Retinal pigment epithelial cell (primary cell): ENCODE results near the gene CASP8AP2.
A peak's percentile ranks its signal among the peaks of the same experiment; 100 is the strongest.
"Not testable (repeated sequence)": the region's sequence is repeated elsewhere in the genome, so short reads cannot be mapped to it uniquely, and the experiment has no call there.

ENCODE experiments used
- DNase-seq: peaks from one replicate; pipeline ENCODE4 v3.0.0-alpha.2; 2010; ENCODE audit warnings: low read depth
- H3K4me3 ChIP-seq: 2 replicates; pipeline ENCODE4 v1.5.1; 2011; ENCODE audit warnings: mild to moderate bottlenecking, low read length, control low read depth, moderate library complexity
- CTCF ChIP-seq: conservative IDR thresholded peaks from 2 replicates; pipeline ENCODE4 v1.5.1; 2011; ENCODE audit warnings: low read depth, low read length, control low read depth, inconsistent platforms

CASP8AP2 gene

GRCh38 chr6:89887452-89888137, 57.9 kb downstream of the CASP8AP2 start:
- no peak overlapping the region for H3K4me3 ChIP-seq
- DNase-seq: no peak
- TF ChIP-seq CTCF: no peak

- no peak for DNase-seq
- no peak overlapping the region for H3K4me3 ChIP-seq
- TF ChIP-seq CTCF: no peak
Measured at GRCh38 chr6:89888138-89888514, 58.4 kb downstream of the CASP8AP2 start.

DNA sequence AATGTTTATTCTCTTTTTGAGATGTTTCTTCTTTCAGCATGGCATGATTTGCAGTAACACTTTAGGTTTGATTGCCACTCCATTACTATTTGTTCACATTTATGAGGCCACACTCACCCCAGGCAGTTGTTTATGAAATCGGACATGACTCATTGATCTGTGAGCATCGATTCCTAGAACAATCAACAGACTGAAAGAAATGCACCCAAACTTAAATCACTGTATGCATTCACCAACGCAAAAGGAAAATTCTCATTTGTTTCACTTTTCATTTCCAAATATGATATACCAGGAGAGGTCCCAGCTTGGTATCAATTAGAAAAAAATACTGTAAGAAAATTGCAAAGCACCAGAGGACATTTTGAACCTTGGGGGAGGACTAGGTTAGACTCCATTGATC, 59.2 kb downstream of the CASP8AP2 start:
- TF ChIP-seq CTCF: no peak
- no peak for DNase-seq
- H3K4me3 ChIP-seq: no peak overlapping the region

GRCh38 chr6:89890845-89891528, 61.3 kb downstream of the CASP8AP2 start:
- not testable (repeated sequence) for DNase-seq, H3K4me3 ChIP-seq

DNA sequence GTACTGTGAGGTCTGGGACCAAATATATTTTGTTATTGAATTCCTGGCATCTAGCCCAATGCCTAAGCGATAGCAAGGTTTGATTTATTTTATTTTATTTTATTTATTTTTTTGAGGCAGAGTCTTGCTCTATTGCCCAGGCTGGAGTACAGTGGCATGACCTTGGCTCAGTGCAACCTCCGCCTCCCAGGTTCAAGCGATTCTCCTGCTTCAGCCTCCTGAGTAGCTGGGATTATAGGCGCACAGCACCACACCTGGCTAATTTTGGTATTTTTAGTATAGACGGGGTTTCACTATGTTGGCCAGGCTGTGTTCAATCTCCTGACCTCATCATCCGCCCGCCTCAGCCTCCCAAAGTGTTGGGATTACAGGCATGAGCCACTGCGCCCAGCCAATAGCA, 62.9 kb downstream of the CASP8AP2 start:
- DNase-seq, H3K4me3 ChIP-seq: not testable (repeated sequence)

- no peak for DNase-seq
- TF ChIP-seq CTCF: no peak
- H3K4me3 ChIP-seq: no peak within 1 kb of the TSS
Measured at GRCh38 chr6:89894169-89894568, 64.5 kb downstream of the CASP8AP2 start, which contains the start of gene GJA10. TSS of gene GJA10 (plus strand) at chr6:89894469. CDS start at chr6:89894469, 0 bp downstream.

- TF ChIP-seq CTCF: no peak
- DNase-seq: peak; percentile 39
- no peak overlapping the region for H3K4me3 ChIP-seq
Measured at GRCh38 chr6:89895276-89895874, 65.7 kb downstream of the CASP8AP2 start.

- H3K4me3 ChIP-seq, DNase-seq: not testable (repeated sequence)
Measured at GRCh38 chr6:89910001-89910901, 80.6 kb downstream of the CASP8AP2 start.
